ENCODE results near the gene MACROD2. TPM values are rescaled to one million over a fixed set of nuclear protein-coding genes. Genes with fewer than 3 reads are reported as not detected.
"Not testable (repeated sequence)": the region's sequence is repeated elsewhere in the genome, so short reads cannot be mapped to it uniquely, and the experiment has no call there.

Gene MACROD2
- total RNA-seq, 6 experiments from 2014 or later = 0.05 to 0.57 (median 0.11) TPM; not detected in 1

DNA sequence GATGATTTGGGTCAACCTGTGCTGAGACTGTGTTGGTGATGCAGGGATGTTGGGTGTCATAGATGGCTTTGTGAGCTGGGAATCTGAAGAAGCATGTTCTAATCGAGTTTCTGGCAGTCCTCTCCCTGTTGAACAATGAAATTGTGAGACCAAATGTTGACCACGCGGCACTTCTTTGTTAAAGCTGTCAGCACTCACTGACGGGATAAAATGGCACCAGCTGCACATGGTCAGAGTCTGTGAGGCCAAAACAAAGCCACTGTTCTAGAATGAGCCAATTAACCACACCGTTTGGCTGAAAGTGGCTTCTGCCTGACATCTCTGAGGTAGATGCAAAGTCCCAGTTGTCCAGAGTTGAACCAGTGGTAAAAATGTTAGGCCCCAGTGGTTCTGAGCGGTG, 2015.7 kb downstream of the MACROD2 start:
- no peaks in the 10 kb centered on the region for H3K36me3 Mint-ChIP-seq (ENCODE audit: low read depth)
- no peaks in the 10 kb centered on the region; the same call in 1 of the 2 replicates for H3K27me3 Mint-ChIP-seq (ENCODE audit: insufficient read depth)
- H3K9me3 Mint-ChIP-seq = peaks cover 38% of the 10 kb centered on the region
- H3K27ac Mint-ChIP-seq = no peak overlapping the region
- H3K4me3 Mint-ChIP-seq = no peak overlapping the region
- no peak for DNase-seq
- no peaks in the 10 kb centered on the region for H3K4me1 Mint-ChIP-seq (ENCODE audit: low read depth)
- TF ChIP-seq, protein P1, sequence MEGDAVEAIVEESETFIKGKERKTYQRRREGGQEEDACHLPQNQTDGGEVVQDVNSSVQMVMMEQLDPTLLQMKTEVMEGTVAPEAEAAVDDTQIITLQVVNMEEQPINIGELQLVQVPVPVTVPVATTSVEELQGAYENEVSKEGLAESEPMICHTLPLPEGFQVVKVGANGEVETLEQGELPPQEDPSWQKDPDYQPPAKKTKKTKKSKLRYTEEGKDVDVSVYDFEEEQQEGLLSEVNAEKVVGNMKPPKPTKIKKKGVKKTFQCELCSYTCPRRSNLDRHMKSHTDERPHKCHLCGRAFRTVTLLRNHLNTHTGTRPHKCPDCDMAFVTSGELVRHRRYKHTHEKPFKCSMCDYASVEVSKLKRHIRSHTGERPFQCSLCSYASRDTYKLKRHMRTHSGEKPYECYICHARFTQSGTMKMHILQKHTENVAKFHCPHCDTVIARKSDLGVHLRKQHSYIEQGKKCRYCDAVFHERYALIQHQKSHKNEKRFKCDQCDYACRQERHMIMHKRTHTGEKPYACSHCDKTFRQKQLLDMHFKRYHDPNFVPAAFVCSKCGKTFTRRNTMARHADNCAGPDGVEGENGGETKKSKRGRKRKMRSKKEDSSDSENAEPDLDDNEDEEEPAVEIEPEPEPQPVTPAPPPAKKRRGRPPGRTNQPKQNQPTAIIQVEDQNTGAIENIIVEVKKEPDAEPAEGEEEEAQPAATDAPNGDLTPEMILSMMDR (IDR thresholded peaks at IDR 0.05) = no peak

DNA sequence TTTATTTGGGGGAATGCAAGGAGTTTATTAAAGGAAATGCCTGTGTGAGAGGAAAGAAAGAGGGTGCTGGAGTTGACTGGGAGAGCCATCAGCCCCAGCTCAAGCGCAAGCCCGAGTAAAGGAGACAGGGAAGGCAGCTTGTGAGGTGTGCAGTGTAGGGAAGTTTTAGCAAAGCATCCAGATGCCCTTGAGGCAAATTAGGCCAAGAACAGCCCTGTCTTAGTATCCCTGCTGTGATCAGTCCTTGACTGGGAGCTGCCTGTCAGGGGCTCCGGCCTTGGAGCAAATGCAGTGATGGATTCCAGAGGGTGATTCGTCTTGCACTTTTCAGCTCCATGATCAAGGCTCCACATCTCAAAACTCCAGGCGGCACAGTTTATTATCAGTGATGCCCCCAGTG, 2016.2 kb downstream of the MACROD2 start:
- Mint-ChIP-seq H3K4me3 (no peak overlapping the region), H3K27ac (no peak overlapping the region), H3K36me3 (ENCODE audit: low read depth) (no peaks in the 10 kb centered on the region), H3K9me3 (peaks cover 42% of the 10 kb centered on the region), H3K4me1 (ENCODE audit: low read depth) (no peaks in the 10 kb centered on the region), H3K27me3 (ENCODE audit: insufficient read depth) (no peaks in the 10 kb centered on the region; the same call in 1 of the 2 replicates)
- no peak for DNase-seq
- TF ChIP-seq, protein P1 (IDR thresholded peaks at IDR 0.05) = no peak

DNA sequence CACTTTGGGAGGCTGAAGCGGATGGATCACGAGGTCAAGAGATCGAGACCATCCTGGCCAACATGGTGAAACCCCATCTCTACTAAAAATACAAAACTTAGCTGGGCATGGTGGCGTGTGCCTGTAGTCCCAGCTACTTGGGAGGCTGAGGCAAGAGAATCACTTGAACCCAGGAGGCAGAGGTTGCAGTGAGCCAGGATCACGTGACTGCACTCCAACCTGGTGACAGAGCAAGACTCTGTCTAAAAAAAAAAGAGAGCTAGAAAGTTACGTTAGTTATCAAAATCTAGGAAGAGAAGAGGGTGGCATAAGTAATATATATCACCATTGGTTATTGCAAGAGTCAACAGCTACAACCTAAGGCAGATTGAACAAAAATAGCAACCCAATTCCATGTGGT, 2017.6 kb downstream of the MACROD2 start:
- not testable (repeated sequence) for H3K27me3 Mint-ChIP-seq (ENCODE audit: insufficient read depth); H3K4me1 Mint-ChIP-seq (ENCODE audit: low read depth); H3K4me3 Mint-ChIP-seq; H3K36me3 Mint-ChIP-seq (ENCODE audit: low read depth); H3K27ac Mint-ChIP-seq; DNase-seq
- peaks cover 54% of the 10 kb centered on the region for H3K9me3 Mint-ChIP-seq

DNA sequence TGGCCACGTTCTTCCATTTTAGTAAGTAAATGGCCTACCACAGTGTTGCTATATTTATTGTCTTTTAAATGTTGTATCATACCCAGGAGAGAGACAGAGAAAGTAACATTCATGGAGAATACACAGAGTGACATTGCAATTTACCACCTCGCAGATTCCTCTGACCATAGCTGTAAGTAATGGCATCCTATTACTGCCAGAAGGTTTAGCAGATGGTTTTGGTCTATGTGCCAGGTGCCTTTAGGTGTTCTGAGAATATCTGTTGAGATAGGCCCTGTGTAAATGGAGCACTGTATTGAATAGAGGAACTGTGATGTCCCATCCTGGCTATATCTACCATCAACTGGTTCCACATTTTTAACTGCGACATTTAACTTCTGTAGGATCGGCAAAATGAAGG, 2018.3 kb downstream of the MACROD2 start:
- peaks cover 50% of the 10 kb centered on the region for H3K9me3 Mint-ChIP-seq
- DNase-seq = no peak
- no peaks in the 10 kb centered on the region; the same call in 1 of the 2 replicates for H3K27me3 Mint-ChIP-seq (ENCODE audit: insufficient read depth)
- no peaks in the 10 kb centered on the region for H3K36me3 Mint-ChIP-seq (ENCODE audit: low read depth)
- TF ChIP-seq, protein P1 (IDR thresholded peaks at IDR 0.05) = no peak
- no peak overlapping the region for H3K27ac Mint-ChIP-seq
- no peak overlapping the region for H3K4me3 Mint-ChIP-seq
- no peaks in the 10 kb centered on the region for H3K4me1 Mint-ChIP-seq (ENCODE audit: low read depth)

DNA sequence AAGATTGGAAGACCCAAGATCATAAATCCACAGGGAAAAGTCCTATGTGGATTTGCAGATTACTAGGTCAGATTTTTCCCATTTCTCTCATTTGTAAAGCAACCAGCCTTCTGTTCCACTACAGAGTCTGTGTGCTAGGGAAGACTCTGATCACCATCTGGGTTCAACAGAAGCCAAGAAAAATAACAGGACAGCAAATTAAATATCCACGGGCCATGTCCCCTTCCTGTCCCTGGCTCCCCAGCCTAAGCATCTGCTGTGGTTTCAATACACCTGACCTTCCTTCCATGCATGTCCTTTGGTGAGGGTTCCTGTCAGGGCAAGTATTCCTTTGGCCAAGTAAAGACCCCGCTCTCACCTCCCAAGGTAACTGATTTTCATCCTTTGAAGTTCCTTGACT, 2019.1 kb downstream of the MACROD2 start:
- Mint-ChIP-seq H3K9me3 (peaks cover 43% of the 10 kb centered on the region), H3K27me3 (ENCODE audit: insufficient read depth) (no peaks in the 10 kb centered on the region; the same call in 1 of the 2 replicates), H3K4me3 (no peak overlapping the region), H3K27ac (no peak overlapping the region), H3K36me3 (ENCODE audit: low read depth) (no peaks in the 10 kb centered on the region), H3K4me1 (ENCODE audit: low read depth) (no peaks in the 10 kb centered on the region)
- no peak for DNase-seq
- TF ChIP-seq, protein P1 (IDR thresholded peaks at IDR 0.05) = no peak

DNA sequence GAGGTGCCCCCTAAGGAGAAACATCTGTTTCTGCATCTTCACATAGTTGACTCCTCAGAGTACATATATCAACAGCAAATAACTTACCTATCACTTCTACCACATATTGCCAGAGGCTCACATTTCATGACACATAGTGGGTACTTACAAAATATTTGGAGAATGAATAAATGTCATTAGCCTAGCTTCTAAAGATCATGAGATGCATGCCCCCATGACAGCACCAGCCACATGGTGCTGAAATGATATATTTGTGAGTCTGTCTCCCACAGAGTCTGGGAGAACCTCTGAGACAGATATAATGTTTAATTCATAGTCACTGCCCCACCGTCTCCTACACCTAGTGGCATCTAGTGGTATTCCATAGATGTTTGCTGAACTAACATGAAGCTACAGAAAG, 2022.3 kb downstream of the MACROD2 start:
- TF ChIP-seq, protein P1 (IDR thresholded peaks at IDR 0.05) = no peak
- DNase-seq = no peak
- peaks cover 31% of the 10 kb centered on the region for H3K9me3 Mint-ChIP-seq

More for the DNA sequence above, 2022.3 kb downstream of the MACROD2 start:
- H3K27ac Mint-ChIP-seq = no peak overlapping the region
- H3K27me3 Mint-ChIP-seq (ENCODE audit: insufficient read depth) = no peaks in the 10 kb centered on the region
- H3K4me1 Mint-ChIP-seq (ENCODE audit: low read depth) = no peaks in the 10 kb centered on the region; the same call in 1 of the 2 replicates
- no peak overlapping the region for H3K4me3 Mint-ChIP-seq
- 0 out of 2 replicates have a peak, but pooled peaks cover 4% of the 10 kb centered on the region for H3K36me3 Mint-ChIP-seq (ENCODE audit: low read depth)
